ENCODE results near the gene BLM.

DNA sequence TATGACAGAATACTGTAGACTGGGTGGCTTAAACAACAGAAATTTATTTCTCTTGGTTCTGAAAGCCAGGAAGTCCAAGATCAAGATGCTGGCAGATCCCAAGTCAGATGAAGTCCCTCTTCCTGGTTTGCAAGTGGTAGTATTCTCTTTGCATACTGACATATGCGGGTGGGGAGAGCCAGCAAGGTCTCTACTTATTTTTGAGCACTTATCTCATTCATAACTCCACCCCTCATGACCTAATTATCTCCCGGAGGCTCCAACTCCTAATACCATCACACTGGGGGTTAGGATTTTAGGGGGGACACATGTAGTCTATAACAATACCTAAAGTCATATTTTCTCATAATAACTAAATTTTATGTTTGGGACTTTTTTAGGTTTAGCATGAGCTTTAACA is 65.3 kb downstream of the BLM start:
- no peak for TF ChIP-seq POLR2AphosphoS5 (IDR thresholded peaks at IDR 0.05; ENCODE audit: low read depth, low read length)
- TF ChIP-seq, protein P1, sequence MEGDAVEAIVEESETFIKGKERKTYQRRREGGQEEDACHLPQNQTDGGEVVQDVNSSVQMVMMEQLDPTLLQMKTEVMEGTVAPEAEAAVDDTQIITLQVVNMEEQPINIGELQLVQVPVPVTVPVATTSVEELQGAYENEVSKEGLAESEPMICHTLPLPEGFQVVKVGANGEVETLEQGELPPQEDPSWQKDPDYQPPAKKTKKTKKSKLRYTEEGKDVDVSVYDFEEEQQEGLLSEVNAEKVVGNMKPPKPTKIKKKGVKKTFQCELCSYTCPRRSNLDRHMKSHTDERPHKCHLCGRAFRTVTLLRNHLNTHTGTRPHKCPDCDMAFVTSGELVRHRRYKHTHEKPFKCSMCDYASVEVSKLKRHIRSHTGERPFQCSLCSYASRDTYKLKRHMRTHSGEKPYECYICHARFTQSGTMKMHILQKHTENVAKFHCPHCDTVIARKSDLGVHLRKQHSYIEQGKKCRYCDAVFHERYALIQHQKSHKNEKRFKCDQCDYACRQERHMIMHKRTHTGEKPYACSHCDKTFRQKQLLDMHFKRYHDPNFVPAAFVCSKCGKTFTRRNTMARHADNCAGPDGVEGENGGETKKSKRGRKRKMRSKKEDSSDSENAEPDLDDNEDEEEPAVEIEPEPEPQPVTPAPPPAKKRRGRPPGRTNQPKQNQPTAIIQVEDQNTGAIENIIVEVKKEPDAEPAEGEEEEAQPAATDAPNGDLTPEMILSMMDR (IDR thresholded peaks at IDR 0.05; ENCODE audit: control extremely low read depth in 1 of 3, insufficient read depth in 1 of 3, low read depth in 1 of 3, low read length in 3 of 3): no peak
- no peak for TF ChIP-seq YY1 (IDR thresholded peaks at IDR 0.05; ENCODE audit: low read depth, low read length)
- no peak for TF ChIP-seq EP300 (IDR thresholded peaks at IDR 0.05; ENCODE audit: borderline replicate concordance in 1 of 2, low read depth in 2 of 2, low read length in 2 of 2)
- no peak for TF ChIP-seq EZH2 (IDR thresholded peaks at IDR 0.05; ENCODE audit: low read depth, low read length, severe bottlenecking)
- TF ChIP-seq TAF7 (optimal IDR thresholded peaks at IDR 0.05; ENCODE audit: borderline replicate concordance, low read depth, low read length): no peak

Measured in H1 (cell line).